Umbilical cord (tissue), 2 donors: Measurements from ENCODE around the gene ANKRD13A. TPM values are rescaled to one million over a fixed set of nuclear protein-coding genes. Genes with fewer than 3 reads are reported as not detected.

Experiments
- DNase-seq: peaks from one replicate; pipeline ENCODE4 v3.0.0-alpha.2; 2015; ENCODE audit warnings: low spot score
- total RNA-seq: library from RNA; depleted of rRNA; stranded (reverse); fragments of >200 nt; gene quantifications from one replicate; pipeline ENCODE4 v1.2.3, GENCODE V29; 2014; ENCODE audit warnings: low replicate concordance; ENCODE audit not compliant: insufficient read depth

ANKRD13A gene
- 58.3 TPM for total RNA-seq

DNA sequence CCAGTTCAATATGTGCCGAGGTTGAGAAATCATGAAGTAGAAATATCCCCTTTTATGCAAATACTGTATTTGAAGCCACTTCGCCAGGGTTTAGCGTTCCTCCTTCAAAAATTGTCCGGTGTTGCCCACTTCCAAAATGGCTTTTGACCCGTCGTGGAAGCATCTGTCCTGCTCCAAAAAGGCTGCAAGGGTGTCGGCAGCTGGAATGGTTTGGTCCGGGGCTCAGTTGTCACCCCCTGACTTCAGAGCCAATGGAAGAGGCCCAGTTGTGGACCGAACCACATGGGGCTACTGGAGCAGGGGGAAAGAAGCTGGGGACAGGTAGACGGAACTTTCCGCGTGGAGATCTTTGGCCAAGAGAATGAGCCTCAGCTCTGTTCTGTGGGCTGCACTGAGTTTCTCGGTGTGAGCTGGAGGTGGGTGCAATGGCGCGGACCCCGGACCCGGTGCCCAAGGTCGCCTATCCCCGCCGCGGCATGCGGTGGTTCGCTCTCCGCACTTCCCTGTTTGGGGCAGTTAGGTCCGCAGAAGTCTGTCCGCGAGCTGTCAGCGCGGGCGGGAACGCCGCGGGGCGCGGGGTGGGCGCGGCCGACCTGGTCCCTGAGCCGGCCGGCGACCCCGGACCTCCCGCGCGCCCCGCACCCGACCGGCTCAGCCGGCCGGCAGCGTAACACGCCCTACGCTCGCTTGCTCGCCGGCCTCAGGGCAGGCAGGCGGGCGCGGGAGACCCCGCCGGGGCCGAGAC lies at the start of gene ANKRD13A:
TSS of gene ANKRD13A (plus strand) at position 527 of the 745 bp plus-strand sequence. CDS start 259 bp downstream, outside the sequence.
- peak; percentile 97 for DNase-seq

DNA sequence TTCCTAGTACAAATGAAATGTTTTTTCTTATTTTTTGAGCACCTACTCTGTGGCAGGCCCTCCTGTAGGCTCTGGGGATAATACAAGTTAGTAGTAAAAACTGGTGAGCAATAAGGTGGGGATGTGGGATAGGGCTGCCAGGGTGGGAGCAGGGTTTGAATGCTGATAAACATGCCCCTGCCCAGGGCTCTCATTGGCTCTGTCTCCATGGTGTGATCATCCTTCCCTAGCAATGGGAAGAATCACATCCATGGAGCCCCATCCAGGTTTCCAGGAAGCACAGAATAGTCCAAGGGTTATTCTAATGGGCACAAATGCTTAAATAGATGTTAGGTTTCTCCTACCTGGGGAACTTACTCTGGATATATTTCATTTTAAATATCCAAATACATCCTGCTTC lies 48.6 kb upstream of the ANKRD13A start:
- no peak for DNase-seq

DNA sequence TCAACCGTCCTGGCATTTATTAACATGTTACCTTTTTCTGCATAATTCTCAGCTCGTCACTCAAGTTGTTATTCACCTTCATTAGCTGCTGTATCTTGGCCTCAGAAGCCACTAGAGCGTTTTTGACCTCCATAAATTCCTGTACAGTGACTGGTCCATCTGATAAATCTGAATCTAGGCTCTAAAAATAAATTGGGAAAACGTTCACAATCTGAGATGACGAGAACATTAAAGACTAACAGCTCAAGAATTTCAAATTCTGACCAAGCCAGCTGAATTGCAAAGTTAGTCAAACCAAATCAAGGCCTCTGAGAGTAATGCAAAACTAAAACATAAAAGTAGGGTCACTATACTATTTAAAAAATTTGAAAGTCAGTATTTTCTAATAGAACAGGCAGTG lies 48.1 kb upstream of the ANKRD13A start:
- DNase-seq = peak; percentile 44

DNA sequence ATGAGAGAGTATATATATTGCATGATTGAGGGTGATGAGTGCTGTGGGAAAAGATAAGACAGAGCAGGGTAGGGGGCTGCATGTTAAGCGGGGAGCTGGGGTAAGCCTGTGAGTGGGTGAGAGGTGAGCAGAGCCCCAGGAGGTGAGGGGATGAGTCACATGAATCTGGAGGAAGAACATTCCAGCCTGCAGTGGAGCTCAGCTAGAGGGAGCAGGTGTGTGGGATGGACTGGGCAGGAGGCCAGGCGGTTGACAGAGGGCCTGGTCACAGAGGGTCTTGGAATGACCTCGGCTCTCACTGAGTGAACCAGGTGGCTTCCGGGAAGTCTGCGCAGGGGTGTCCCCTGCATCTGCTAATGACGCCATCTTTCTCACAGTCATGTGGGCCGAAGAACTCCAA lies 47.5 kb upstream of the ANKRD13A start:
- DNase-seq = no peak

GRCh38 chr12:109952160-109952858 lies 46.9 kb upstream of the ANKRD13A start:
- DNase-seq = no peak

DNA sequence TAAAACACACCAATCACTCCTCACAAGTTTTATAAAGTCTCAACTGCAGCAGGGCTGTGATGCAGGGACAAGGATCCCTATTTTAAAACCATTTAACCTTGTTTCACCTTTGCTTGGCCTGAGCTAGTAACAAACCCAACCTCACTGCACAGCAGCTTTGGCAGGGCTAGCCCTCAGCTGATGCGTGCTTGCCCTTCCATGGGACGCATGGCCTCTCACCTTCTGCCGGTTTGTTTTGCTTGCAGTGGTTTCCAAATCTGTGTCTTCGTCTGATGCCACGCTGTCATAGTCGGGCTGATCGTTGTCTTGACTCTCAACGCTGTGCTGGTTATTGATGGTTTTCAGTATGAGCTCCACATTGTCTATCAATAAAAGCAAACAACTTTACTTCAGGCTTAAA lies 46.4 kb upstream of the ANKRD13A start:
- no peak for DNase-seq

DNA sequence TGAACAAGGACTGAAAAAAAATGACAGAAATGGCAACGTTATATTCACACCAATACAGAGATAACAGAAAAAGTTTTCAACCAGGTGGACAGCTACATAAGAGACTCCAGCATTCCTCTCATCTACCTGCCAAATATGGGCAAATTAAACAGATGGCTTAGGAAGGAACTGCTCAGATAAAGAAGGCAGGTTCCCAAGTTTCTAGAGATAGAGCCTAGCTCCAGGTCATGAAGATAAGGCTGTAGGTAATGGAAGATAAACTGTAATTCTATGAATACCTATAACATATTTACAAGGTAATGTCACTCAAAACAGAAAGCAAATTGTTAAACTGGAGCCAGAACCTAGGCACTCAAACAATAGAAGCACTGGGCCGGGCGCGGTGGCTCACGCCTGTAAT lies 45.6 kb upstream of the ANKRD13A start:
- no peak for DNase-seq

DNA sequence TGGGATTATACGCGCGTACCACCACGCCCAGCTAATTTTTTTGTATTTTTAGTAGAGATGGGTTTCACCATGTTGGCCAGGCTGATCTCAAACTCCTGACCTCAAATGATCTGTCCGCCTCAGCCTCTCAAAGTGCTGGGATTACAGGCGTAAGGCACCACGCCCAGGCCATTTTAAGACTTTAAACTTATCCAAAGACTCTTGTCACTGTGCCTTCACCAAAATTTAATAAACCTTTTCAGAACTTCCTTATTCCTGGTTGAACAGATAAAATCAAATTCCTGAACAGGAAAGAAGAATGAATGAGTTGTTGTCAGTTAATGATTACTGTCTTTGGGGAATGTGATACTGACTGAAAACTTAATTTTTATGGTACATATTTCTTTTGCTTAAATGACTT lies 40.9 kb upstream of the ANKRD13A start:
- DNase-seq = no peak

GRCh38 chr12:109959411-109960093 lies 39.7 kb upstream of the ANKRD13A start:
- DNase-seq = no peak

GRCh38 chr12:109961201-109961600 lies 38.0 kb upstream of the ANKRD13A start:
- no peak for DNase-seq

DNA sequence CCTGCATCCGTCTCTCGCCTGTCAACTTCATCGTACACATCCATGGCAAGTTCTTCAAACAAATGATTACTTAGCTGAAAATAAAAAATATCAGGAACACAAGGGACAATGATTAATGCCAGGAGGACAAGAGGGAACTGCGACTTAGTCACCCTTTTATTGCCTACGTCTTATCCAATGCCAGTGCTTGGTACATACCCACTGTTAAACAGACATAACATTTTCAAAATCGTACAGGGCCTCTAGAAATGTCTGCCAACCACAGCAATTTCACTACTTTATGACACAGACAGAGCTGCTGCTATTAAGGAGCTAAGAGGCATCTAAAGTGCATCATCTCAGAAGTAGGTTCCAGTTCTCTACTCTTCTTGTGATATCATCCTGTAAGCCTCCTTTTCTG lies 37.6 kb upstream of the ANKRD13A start:
- no peak for DNase-seq

GRCh38 chr12:109962398-109962797 lies 36.8 kb upstream of the ANKRD13A start:
- no peak for DNase-seq

DNA sequence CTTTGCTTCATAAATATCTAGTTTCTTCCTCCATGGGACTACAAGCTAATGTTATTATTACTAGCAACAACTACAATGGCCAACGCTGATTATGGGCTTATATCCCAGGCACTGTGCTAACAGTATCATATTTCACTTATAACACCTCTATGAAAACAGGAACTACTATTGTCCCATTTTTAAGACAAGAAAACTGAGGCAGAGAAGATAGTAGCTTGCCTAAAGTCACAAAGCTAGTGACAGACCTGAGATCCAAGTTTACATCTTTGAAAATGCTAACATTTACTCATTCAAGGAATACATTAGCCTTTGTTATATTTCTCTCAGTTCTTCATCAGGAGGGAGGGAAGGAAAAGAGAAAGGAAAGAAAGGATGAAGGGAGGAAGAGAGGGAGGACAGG lies 35.9 kb upstream of the ANKRD13A start:
- DNase-seq = no peak

- DNase-seq = peak; percentile 89
Observed at GRCh38 chr12:109963743-109964429, 35.3 kb upstream of the ANKRD13A start.

GRCh38 chr12:109966546-109966945 lies 32.7 kb upstream of the ANKRD13A start:
- DNase-seq = no peak

DNA sequence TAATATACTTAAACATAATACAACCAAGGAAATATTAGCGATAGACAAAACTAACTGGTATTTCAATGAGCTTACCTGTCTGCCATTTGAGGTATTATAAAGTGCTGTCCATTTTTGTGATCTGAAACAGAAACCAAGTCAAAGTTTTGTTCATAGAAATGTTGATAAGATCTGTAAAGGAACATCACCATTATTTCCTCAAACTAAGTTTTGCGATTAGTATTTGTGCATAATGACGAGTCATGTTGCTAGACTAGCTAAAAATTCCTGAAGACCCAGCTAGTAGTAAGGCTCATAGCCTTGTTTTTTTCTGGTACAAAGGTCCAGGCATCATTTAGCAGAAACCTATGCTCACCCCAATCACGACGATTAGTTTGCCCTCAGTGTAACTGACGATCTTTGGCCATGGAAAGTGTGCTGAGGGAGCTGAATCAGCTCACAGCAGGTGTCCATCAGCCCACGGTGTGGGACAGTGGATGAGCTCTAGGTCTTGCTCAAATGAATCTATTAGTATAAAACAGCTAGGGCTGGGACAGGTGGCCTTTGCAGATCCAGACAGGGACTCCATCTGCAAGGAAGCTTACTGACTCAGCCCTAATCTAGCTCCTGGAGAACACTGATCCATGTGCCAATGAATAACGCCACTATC lies 31.7 kb upstream of the ANKRD13A start:
- no peak for DNase-seq

- no peak for DNase-seq
Observed at GRCh38 chr12:109968032-109968420, 31.2 kb upstream of the ANKRD13A start.

- no peak for DNase-seq
Observed at GRCh38 chr12:109968801-109969200, 30.4 kb upstream of the ANKRD13A start.

- DNase-seq = no peak
Observed at GRCh38 chr12:109972821-109973220, 26.4 kb upstream of the ANKRD13A start.

DNA sequence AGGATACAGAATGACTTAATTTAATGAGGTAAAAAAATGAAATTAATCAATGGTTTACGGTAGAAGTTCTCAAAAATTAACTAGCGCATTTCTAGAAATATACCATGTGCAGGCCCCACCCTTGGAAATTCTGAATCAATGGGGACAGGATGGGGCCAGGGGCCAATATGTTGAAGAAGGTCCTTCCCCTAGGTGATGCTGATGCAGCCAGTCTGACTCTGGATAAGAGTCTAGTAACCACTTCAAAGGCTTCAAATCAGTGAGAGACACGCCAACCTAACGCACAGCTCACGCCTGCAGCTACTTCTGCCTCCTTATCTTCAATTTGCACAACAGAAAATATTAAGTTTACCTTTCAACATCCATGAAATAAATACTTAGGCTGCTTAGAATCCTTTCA lies 17.9 kb upstream of the ANKRD13A start:
- no peak for DNase-seq

- no peak for DNase-seq
Observed at GRCh38 chr12:109982210-109982609, 17.0 kb upstream of the ANKRD13A start.
